CD4-positive, CD25-positive, alpha-beta regulatory T cell (primary cell): ENCODE data around the gene MYO3B. TPM values are rescaled to one million over a fixed set of nuclear protein-coding genes. Genes with fewer than 3 reads are reported as not detected.

ENCODE experiments used
- ATAC-seq, 2 donors: fragments of 150-1000 bp; cut with Tn5 transposase; one replicate each; pipeline ENCODE4 v1.10.0; 2021; ENCODE audit warnings: low read depth in 2 of 2, moderate number of reproducible peaks in 2 of 2, moderate library complexity in 1 of 2
- DNase-seq, 3 donors: peaks; one replicate each; pipeline versions ENCODE4 v3.0.0 to v3.0.0-alpha.2; 2012 to 2022; ENCODE audit warnings: mixed read lengths in 1 of 3
- H3K27ac ChIP-seq: one replicate; pipeline ENCODE4 v1.7.0; 2013; ENCODE audit warnings: mild to moderate bottlenecking, low read length; ENCODE audit not compliant: insufficient read depth, poor library complexity, severe bottlenecking
- H3K27me3 ChIP-seq: one replicate; pipeline ENCODE4 v1.7.0; 2013; ENCODE audit warnings: low read length; ENCODE audit not compliant: control insufficient read depth, insufficient read depth
- H3K36me3 ChIP-seq: one replicate; pipeline ENCODE4 v1.7.0; 2013; ENCODE audit warnings: mild to moderate bottlenecking, low read length, moderate library complexity; ENCODE audit not compliant: control insufficient read depth, insufficient read depth
- H3K4me1 ChIP-seq: 2 replicates; pipeline ENCODE4 v1.7.0; 2013; ENCODE audit warnings: mild to moderate bottlenecking, low read length; ENCODE audit not compliant: insufficient read depth, control insufficient read depth, poor library complexity, severe bottlenecking
- H3K4me3 ChIP-seq: one replicate; pipeline ENCODE4 v1.7.0; 2013; ENCODE audit warnings: low read depth, mild to moderate bottlenecking, low read length, moderate library complexity
- H3K9me3 ChIP-seq, 2 experiments: 1 replicate in 1 of 2; 2 replicates in 1 of 2; pipeline ENCODE4 v1.7.0; 2013; ENCODE audit warnings: low read length in 2 of 2, mild to moderate bottlenecking in 1 of 2, moderate library complexity in 1 of 2; ENCODE audit not compliant: control insufficient read depth in 2 of 2
- H3K27ac Mint-ChIP-seq, 3 donors: one replicate each; pipeline ENCODE4 v1.8.0; 2020 to 2022; ENCODE audit warnings: mild to moderate bottlenecking in 3 of 3, mixed read lengths in 3 of 3, moderate library complexity in 2 of 3
- H3K27me3 Mint-ChIP-seq: one replicate; pipeline ENCODE4 v1.8.0; 2022; ENCODE audit warnings: mild to moderate bottlenecking, mixed read lengths
- H3K36me3 Mint-ChIP-seq: one replicate; pipeline ENCODE4 v1.8.0; 2020; ENCODE audit warnings: mixed read lengths
- H3K4me1 Mint-ChIP-seq, 4 donors: one replicate each; pipeline ENCODE4 v1.8.0; 2020 to 2022; ENCODE audit warnings: mixed read lengths in 4 of 4, mild to moderate bottlenecking in 1 of 4
- H3K4me3 Mint-ChIP-seq, 4 donors: one replicate each; pipeline ENCODE4 v1.8.0; 2020 to 2022; ENCODE audit warnings: mild to moderate bottlenecking in 4 of 4, mixed read lengths in 4 of 4, moderate library complexity in 3 of 4
- H3K9me3 Mint-ChIP-seq, 7 donors: one replicate each; pipeline ENCODE4 v1.8.0; 2020 to 2022; ENCODE audit warnings: mixed read lengths in 7 of 7, mild to moderate bottlenecking in 3 of 7, moderate library complexity in 2 of 7
- polyA plus RNA-seq, 4 donors: library from polyadenylated mRNA; unstranded; fragments of 300-500 nt; fragmentation: Illumina TruSeq; gene quantifications; one replicate each; pipeline ENCODE4 v1.2.3, GENCODE V29; 2021
- total RNA-seq: library from RNA; stranded (reverse); gene quantifications from one replicate; pipeline ENCODE4 v1.2.3, GENCODE V29; 2022

MYO3B gene
- total and polyA plus RNA-seq, 5 donors from 2014 or later: not detected

- no peak for ATAC-seq
- Mint-ChIP-seq H3K4me3 (no peak overlapping the region), H3K27me3 (no peaks in the 10 kb centered on the region), H3K36me3 (no peaks in the 10 kb centered on the region), H3K4me1 (no peaks in the 10 kb centered on the region), H3K27ac (no peak overlapping the region), H3K9me3 (no peaks in the 10 kb centered on the region)
- Histone ChIP-seq H3K4me1 (no peaks in the 10 kb centered on the region), H3K9me3 (no peaks in the 10 kb centered on the region), H3K36me3 (no peaks in the 10 kb centered on the region), H3K4me3 (no peak overlapping the region), H3K27me3 (no peaks in the 10 kb centered on the region), H3K27ac (no peak overlapping the region)
- no peak for DNase-seq
Measured at GRCh38 chr2:170229125-170229524, 51.2 kb downstream of the MYO3B start.

- H3K4me1 ChIP-seq: no peaks in the 10 kb centered on the region
- no peaks in the 10 kb centered on the region for H3K36me3 Mint-ChIP-seq
- no peaks in the 10 kb centered on the region for H3K9me3 Mint-ChIP-seq
- H3K4me3 Mint-ChIP-seq: no peak overlapping the region
- no peak overlapping the region for H3K4me3 ChIP-seq
- H3K27me3 ChIP-seq: no peaks in the 10 kb centered on the region
- no peaks in the 10 kb centered on the region for H3K4me1 Mint-ChIP-seq
- ATAC-seq (no peak), DNase-seq (no peak)
- H3K27ac Mint-ChIP-seq: no peak overlapping the region
- H3K27ac ChIP-seq: no peak overlapping the region
- H3K9me3 ChIP-seq: no peaks in the 10 kb centered on the region
- no peaks in the 10 kb centered on the region for H3K36me3 ChIP-seq
- H3K27me3 Mint-ChIP-seq: no peaks in the 10 kb centered on the region
Measured at GRCh38 chr2:170229744-170230143, 51.8 kb downstream of the MYO3B start.

DNA sequence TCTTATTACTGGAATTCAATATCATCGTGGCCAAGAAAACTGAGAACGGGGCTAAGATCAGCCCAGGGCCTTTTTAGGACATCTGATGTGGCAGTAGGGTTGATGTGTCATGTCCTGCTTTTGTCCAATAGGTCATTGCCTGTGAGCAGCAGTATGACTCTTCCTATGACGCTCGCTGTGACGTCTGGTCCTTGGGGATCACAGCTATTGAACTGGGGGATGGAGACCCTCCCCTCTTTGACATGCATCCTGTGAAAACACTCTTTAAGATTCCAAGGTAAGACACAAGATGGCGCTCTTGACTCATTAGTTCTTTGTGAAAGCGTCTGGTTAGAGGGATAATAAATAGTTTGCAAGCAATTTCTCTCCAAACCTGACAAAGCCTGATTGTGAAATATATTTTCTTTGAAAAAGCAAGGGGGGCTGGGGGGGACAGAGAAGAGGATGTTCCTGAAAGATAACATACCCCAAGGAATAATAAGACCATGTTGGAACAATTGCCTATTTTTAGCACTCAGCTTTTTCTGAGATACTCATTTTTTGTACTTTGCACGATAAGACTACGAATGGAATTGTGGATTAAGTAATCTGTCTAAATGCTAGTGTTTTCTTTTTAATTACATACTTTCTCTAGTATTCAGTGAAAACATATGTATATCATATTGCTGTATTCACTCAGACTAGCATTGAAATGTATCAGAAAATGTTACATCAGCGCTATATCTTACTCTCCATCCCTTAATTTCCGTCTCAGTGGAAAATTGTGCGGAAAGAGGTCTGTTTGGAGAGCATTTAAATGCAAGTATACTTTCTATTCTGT is 58.1 kb downstream of the MYO3B start:
- H3K36me3 Mint-ChIP-seq: no peaks in the 10 kb centered on the region
- H3K27ac ChIP-seq: no peak overlapping the region
- DNase-seq (peak in 1 of 3 donors; percentile 21), ATAC-seq (no peak)
- no peaks in the 10 kb centered on the region for H3K9me3 Mint-ChIP-seq
- H3K27me3 ChIP-seq: no peaks in the 10 kb centered on the region
- peak overlapping the region in 1 of 4 donors; percentile 24 for H3K4me3 Mint-ChIP-seq
- no peaks in the 10 kb centered on the region for H3K9me3 ChIP-seq
- no peak overlapping the region for H3K4me3 ChIP-seq
- H3K27ac Mint-ChIP-seq: no peak overlapping the region
- H3K27me3 Mint-ChIP-seq: no peaks in the 10 kb centered on the region
- H3K4me1 ChIP-seq: no peaks in the 10 kb centered on the region
- H3K4me1 Mint-ChIP-seq: no peaks in the 10 kb centered on the region
- H3K36me3 ChIP-seq: no peaks in the 10 kb centered on the region

- H3K27me3 Mint-ChIP-seq: no peaks in the 10 kb centered on the region
- no peaks in the 10 kb centered on the region for H3K9me3 Mint-ChIP-seq
- H3K4me3 Mint-ChIP-seq: no peak overlapping the region
Measured at GRCh38 chr2:170236680-170237047, 58.7 kb downstream of the MYO3B start.

DNA sequence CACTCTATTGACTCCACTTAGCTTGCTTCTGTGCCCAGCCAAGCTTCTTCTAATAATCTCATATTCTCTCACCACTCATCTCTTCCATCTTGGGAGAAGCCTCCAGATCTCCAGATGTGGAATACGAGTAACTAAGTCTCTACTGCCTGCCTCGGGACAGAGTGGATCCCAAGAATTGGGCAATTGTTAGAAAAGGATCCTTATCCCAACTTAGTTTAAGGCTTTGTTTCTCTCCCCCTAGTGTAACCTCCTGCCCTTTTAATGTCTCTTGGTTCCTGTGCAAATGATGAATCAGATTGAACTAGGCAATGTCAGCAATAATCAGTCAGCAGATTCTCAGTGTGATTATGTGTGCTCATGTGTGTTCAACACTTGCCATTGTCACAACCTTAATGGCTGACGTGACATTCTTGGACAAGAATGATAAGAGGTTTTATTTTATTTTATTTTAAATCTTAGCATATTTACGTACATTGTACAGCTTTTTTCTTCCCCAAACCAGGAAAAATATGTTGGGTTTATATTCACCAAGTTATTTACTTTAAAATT is 59.7 kb downstream of the MYO3B start:
- Histone ChIP-seq H3K9me3 (no peaks in the 10 kb centered on the region), H3K27me3 (no peaks in the 10 kb centered on the region), H3K4me3 (no peak overlapping the region), H3K36me3 (no peaks in the 10 kb centered on the region), H3K27ac (no peak overlapping the region), H3K4me1 (no peaks in the 10 kb centered on the region)
- H3K4me3 Mint-ChIP-seq: no peak overlapping the region
- H3K9me3 Mint-ChIP-seq: no peaks in the 10 kb centered on the region
- H3K36me3 Mint-ChIP-seq: no peaks in the 10 kb centered on the region
- no peaks in the 10 kb centered on the region for H3K27me3 Mint-ChIP-seq
- DNase-seq (no peak), ATAC-seq (no peak)
- H3K27ac Mint-ChIP-seq: no peak overlapping the region
- H3K4me1 Mint-ChIP-seq: no peaks in the 10 kb centered on the region

More at GRCh38 chr2:170236680-170237047, 58.7 kb downstream of the MYO3B start:
- H3K4me1 ChIP-seq: no peaks in the 10 kb centered on the region
- H3K36me3 Mint-ChIP-seq: no peaks in the 10 kb centered on the region
- H3K4me3 ChIP-seq: no peak overlapping the region
- H3K4me1 Mint-ChIP-seq: no peaks in the 10 kb centered on the region
- H3K27me3 ChIP-seq: no peaks in the 10 kb centered on the region
- H3K9me3 ChIP-seq: no peaks in the 10 kb centered on the region
- H3K27ac ChIP-seq: no peak overlapping the region
- ATAC-seq (no peak), DNase-seq (no peak)
- H3K27ac Mint-ChIP-seq: no peak overlapping the region
- H3K36me3 ChIP-seq: no peaks in the 10 kb centered on the region

DNA sequence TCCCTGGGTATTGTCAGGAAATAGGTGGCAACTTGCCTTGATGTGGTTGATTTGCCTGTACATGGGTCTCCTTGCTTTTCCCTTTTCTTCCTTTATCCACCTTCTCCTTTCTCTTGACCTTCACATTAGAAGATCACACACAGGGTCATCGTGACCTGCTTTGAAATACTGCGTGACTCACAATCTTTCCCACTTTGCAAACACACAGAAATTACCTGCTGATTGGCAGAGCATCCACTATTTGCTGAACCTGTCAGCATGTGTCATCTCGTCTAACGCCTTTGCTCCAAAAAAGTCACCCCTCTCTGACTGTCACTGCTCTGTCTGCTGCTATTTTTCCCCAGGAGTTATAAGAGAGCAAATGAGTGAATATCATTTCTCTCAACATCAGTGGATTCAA is 60.8 kb downstream of the MYO3B start:
- Mint-ChIP-seq H3K36me3 (no peaks in the 10 kb centered on the region), H3K27ac (no peak overlapping the region), H3K27me3 (peaks cover 4% of the 10 kb centered on the region), H3K9me3 (no peaks in the 10 kb centered on the region), H3K4me3 (no peak overlapping the region), H3K4me1 (no peaks in the 10 kb centered on the region)
- no peaks in the 10 kb centered on the region for H3K36me3 ChIP-seq
- no peaks in the 10 kb centered on the region for H3K4me1 ChIP-seq
- no peaks in the 10 kb centered on the region for H3K27me3 ChIP-seq
- no peak overlapping the region for H3K27ac ChIP-seq
- no peak overlapping the region for H3K4me3 ChIP-seq
- ATAC-seq: no peak
- DNase-seq: no peak
- no peaks in the 10 kb centered on the region for H3K9me3 ChIP-seq

DNA sequence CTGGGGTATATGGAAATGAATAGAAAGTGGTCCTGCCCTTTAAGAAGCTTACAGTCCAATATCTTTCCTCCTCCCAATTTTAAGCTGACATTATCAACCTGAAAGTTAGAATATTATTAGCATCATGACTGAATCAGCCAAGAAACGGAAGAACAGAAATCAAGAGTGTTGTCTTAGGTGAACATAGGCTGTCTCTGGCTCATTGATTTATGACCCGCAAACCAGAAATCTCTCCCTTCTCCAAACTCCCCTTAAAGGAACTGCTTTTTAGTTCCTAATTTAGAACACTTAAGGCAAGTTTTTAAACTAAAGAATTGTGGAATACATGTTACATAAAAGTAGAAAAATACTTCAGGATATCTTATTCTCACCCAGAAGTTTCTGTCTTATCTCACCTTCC is 62.7 kb downstream of the MYO3B start:
- Histone ChIP-seq H3K4me1 (no peaks in the 10 kb centered on the region), H3K36me3 (no peaks in the 10 kb centered on the region), H3K9me3 (no peaks in the 10 kb centered on the region), H3K4me3 (no peak overlapping the region), H3K27ac (no peak overlapping the region), H3K27me3 (no peaks in the 10 kb centered on the region)
- H3K4me1 Mint-ChIP-seq: no peaks in the 10 kb centered on the region
- DNase-seq: no peak
- H3K36me3 Mint-ChIP-seq: no peaks in the 10 kb centered on the region
- H3K9me3 Mint-ChIP-seq: peaks cover 0 to 4% (median 0%) of the 10 kb centered on the region in 7 donors
- no peak for ATAC-seq
- peaks cover 13% of the 10 kb centered on the region for H3K27me3 Mint-ChIP-seq
- H3K27ac Mint-ChIP-seq: no peak overlapping the region
- H3K4me3 Mint-ChIP-seq: no peak overlapping the region

DNA sequence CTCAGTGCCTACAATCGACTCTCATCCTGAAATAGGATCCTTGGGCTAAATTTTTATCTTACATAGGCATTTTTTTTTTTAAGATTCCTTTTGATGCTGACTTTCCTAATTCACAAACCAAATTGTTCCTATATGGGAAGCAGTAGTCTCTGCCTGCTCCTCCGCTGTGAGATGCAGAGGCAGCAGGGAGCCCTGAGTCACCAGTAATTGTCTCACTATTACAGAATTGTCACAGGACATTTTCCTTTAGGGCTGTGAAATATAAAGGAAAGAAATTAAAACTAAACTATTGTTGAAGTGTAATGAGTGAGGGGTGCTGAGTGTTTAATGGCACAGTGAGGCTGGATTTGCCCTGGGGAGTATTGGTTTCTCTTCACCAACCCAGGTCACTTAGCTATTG is 63.8 kb downstream of the MYO3B start:
- Histone ChIP-seq H3K27ac (no peak overlapping the region), H3K27me3 (no peaks in the 10 kb centered on the region), H3K9me3 (no peaks in the 10 kb centered on the region), H3K4me3 (no peak overlapping the region), H3K4me1 (no peaks in the 10 kb centered on the region), H3K36me3 (no peaks in the 10 kb centered on the region)
- peaks cover 0 to 4% (median 0%) of the 10 kb centered on the region in 7 donors for H3K9me3 Mint-ChIP-seq
- no peaks in the 10 kb centered on the region for H3K36me3 Mint-ChIP-seq
- no peak overlapping the region for H3K4me3 Mint-ChIP-seq
- H3K4me1 Mint-ChIP-seq: no peaks in the 10 kb centered on the region
- H3K27ac Mint-ChIP-seq: no peak overlapping the region
- ATAC-seq: no peak
- peaks cover 13% of the 10 kb centered on the region for H3K27me3 Mint-ChIP-seq
- DNase-seq: no peak
